ENCODE results near the gene RTN4RL1.

DNA sequence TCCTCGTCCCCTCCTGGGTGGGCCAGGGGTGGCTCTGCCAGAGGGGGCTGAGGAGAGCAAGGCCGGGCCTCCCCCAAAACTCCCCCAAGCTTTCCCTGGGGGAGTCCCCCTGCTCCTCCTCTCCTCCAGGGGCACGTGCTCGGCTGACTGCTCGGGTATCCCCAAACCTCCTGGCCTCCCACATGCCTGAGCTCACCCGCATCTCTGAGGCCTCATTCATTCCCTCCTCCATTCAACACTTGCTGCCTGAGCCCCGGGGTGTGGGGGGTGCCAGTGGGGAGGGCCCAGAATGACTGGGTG lies 83.1 kb downstream of the RTN4RL1 start:
- TF ChIP-seq CTCF (IDR thresholded peaks at IDR 0.05; ENCODE audit: low read depth, low read length) (no peak), POLR2A (IDR thresholded peaks at IDR 0.05; ENCODE audit: extremely low read depth, insufficient read length) (no peak)
